T-helper 17 cell (primary cell): Measurements from ENCODE around the gene TMEM69. TPM values are rescaled to one million over a fixed set of nuclear protein-coding genes. Genes with fewer than 3 reads are reported as not detected.
"Not testable (repeated sequence)": the region's sequence is repeated elsewhere in the genome, so short reads cannot be mapped to it uniquely, and the experiment has no call there.

ENCODE experiments used
- ATAC-seq: fragments of 150-1000 bp; cut with Tn5 transposase; 2 replicates; pipeline ENCODE4 v1.10.0; 2021; ENCODE audit warnings: mild to moderate bottlenecking, moderate library complexity
- DNase-seq, 3 donors: peaks; one replicate each; pipeline versions ENCODE4 v3.0.0 to v3.0.0-alpha.2; 2020 to 2021
- H3K9me3 ChIP-seq: one replicate; pipeline ENCODE4 v1.7.0; 2013; ENCODE audit warnings: low read length, mild to moderate bottlenecking; ENCODE audit not compliant: control insufficient read depth, poor library complexity, severe bottlenecking
- H3K27ac Mint-ChIP-seq: one replicate; pipeline ENCODE4 v1.8.0; 2022; ENCODE audit warnings: mild to moderate bottlenecking, moderate library complexity, mixed read lengths
- H3K27me3 Mint-ChIP-seq: one replicate; pipeline ENCODE4 v1.8.0; 2022; ENCODE audit warnings: mixed read lengths
- H3K36me3 Mint-ChIP-seq: one replicate; pipeline ENCODE4 v1.8.0; 2022; ENCODE audit warnings: low read depth, mixed read lengths
- H3K4me1 Mint-ChIP-seq: one replicate; pipeline ENCODE4 v1.8.0; 2022; ENCODE audit warnings: mild to moderate bottlenecking, mixed read lengths
- H3K4me3 Mint-ChIP-seq: one replicate; pipeline ENCODE4 v1.8.0; 2022; ENCODE audit warnings: mild to moderate bottlenecking, moderate library complexity, mixed read lengths
- total RNA-seq, 4 donors: library from RNA in 2 of 4; stranded (reverse) in 2 of 4; gene quantifications; one replicate each; pipeline ENCODE4 v1.2.3 and lab custom pipeline; 2022 to 2026

The TMEM69 gene
- total RNA-seq, 2 donors from 2014 or later: 11.9 to 13.2 TPM

GRCh38 chr1:45667321-45668111 lies 20.5 kb upstream of the TMEM69 start:
- DNase-seq (no peak), ATAC-seq (no peak)
- peaks cover 37% of the 10 kb centered on the region for H3K4me1 Mint-ChIP-seq
- peak overlapping the region; percentile 74 for H3K27ac Mint-ChIP-seq
- H3K4me3 Mint-ChIP-seq: no peak overlapping the region
- H3K36me3 Mint-ChIP-seq: no peaks in the 10 kb centered on the region
- no peaks in the 10 kb centered on the region for H3K9me3 ChIP-seq
- H3K27me3 Mint-ChIP-seq: no peaks in the 10 kb centered on the region

- H3K27me3 Mint-ChIP-seq: no peaks in the 10 kb centered on the region
- DNase-seq (no peak), ATAC-seq (no peak)
- no peak overlapping the region for H3K4me3 Mint-ChIP-seq
- no peaks in the 10 kb centered on the region for H3K36me3 Mint-ChIP-seq
- peaks cover 40% of the 10 kb centered on the region for H3K4me1 Mint-ChIP-seq
- no peak overlapping the region for H3K27ac Mint-ChIP-seq
- no peaks in the 10 kb centered on the region for H3K9me3 ChIP-seq
These were observed 19.5 kb upstream of the TMEM69 start for GRCh38 chr1:45668526-45668925.

DNA sequence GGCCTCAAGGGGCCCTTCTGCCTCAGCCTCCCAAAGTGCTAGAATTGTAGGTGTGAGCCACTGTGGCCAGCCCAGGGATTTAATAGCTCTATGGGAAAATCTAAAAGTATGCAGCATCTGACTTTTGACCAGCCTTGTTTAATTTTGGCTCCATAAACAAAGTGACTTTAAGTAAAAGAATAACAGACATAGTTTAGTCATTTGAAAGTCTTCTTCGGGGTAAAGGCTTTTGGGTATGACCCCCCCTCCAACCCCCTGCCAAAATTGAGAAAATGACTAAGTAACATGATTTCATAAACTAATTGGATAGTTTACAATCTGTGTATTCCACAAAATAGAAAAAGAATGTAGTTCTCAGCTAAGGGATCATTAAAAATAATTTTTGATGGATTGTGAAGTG lies 18.6 kb upstream of the TMEM69 start:
- H3K27me3 Mint-ChIP-seq: no peaks in the 10 kb centered on the region
- peak overlapping the region; percentile 4 for H3K27ac Mint-ChIP-seq
- H3K4me1 Mint-ChIP-seq: peaks cover 44% of the 10 kb centered on the region

GRCh38 chr1:45669859-45670655 lies 17.9 kb upstream of the TMEM69 start:
- H3K4me1 Mint-ChIP-seq: peaks cover 49% of the 10 kb centered on the region
- H3K36me3 Mint-ChIP-seq: peaks cover 2% of the 10 kb centered on the region
- no peak overlapping the region for H3K4me3 Mint-ChIP-seq
- DNase-seq (no peak), ATAC-seq (no peak)
- no peaks in the 10 kb centered on the region for H3K27me3 Mint-ChIP-seq
- H3K27ac Mint-ChIP-seq: peak overlapping the region; percentile 14
- H3K9me3 ChIP-seq: no peaks in the 10 kb centered on the region

More for the DNA sequence above, 18.6 kb upstream of the TMEM69 start:
- DNase-seq (no peak), ATAC-seq (no peak)
- no peaks in the 10 kb centered on the region for H3K9me3 ChIP-seq
- Mint-ChIP-seq H3K4me3 (no peak overlapping the region), H3K36me3 (no peaks in the 10 kb centered on the region)

- H3K27ac Mint-ChIP-seq: peak overlapping the region; percentile 22
- peaks cover 54% of the 10 kb centered on the region for H3K4me1 Mint-ChIP-seq
- ATAC-seq: no peak
These were observed 14.0 kb upstream of the TMEM69 start for GRCh38 chr1:45673956-45674355.

GRCh38 chr1:45674478-45674877 lies 13.5 kb upstream of the TMEM69 start:
- Mint-ChIP-seq H3K4me1 (peaks cover 58% of the 10 kb centered on the region), H3K27ac (peak overlapping the region; percentile 60), H3K27me3 (no peaks in the 10 kb centered on the region), H3K4me3 (no peak overlapping the region), H3K36me3 (peaks cover 2% of the 10 kb centered on the region)
- ATAC-seq (no peak), DNase-seq (no peak)
- no peaks in the 10 kb centered on the region for H3K9me3 ChIP-seq

More at GRCh38 chr1:45673956-45674355, 14.0 kb upstream of the TMEM69 start:
- no peak overlapping the region for H3K4me3 Mint-ChIP-seq
- no peaks in the 10 kb centered on the region for H3K27me3 Mint-ChIP-seq
- no peaks in the 10 kb centered on the region for H3K9me3 ChIP-seq
- no peak for DNase-seq
- peaks cover 2% of the 10 kb centered on the region for H3K36me3 Mint-ChIP-seq

GRCh38 chr1:45676553-45676952 lies 11.4 kb upstream of the TMEM69 start:
- not testable (repeated sequence) for H3K36me3 Mint-ChIP-seq, H3K27me3 Mint-ChIP-seq, DNase-seq, ATAC-seq, H3K9me3 ChIP-seq
- Mint-ChIP-seq H3K27ac (peak overlapping the region; percentile 65), H3K4me1 (peaks cover 60% of the 10 kb centered on the region), H3K4me3 (peak overlapping the region; percentile 33)

GRCh38 chr1:45677751-45678245 lies 10.2 kb upstream of the TMEM69 start:
- no peak for ATAC-seq
- H3K9me3 ChIP-seq: no peaks in the 10 kb centered on the region
- peaks cover 59% of the 10 kb centered on the region for H3K4me1 Mint-ChIP-seq
- no peak for DNase-seq
- H3K27ac Mint-ChIP-seq: peak overlapping the region; percentile 65
- H3K36me3 Mint-ChIP-seq: peaks cover 2% of the 10 kb centered on the region
- no peaks in the 10 kb centered on the region for H3K27me3 Mint-ChIP-seq
- H3K4me3 Mint-ChIP-seq: peak overlapping the region; percentile 28

DNA sequence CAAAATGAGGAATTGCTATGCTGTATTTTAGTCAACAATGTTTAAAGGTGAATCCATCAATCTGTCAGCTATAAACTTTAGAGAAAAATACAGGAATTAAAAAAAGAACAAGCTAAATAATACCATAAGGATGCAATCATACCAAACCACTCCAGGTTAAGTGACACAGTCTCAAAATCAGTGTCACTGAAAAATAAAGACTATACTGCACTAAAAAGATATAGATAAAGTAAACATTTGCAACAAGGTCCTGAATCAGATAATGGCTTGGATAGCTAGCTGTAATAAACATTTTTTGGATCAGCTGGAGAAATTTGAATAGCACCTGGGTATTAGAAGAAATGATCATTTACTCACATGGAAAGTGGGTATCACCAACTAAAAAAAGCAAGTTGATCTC lies 9.5 kb upstream of the TMEM69 start:
- peak overlapping the region; percentile 49 for H3K4me3 Mint-ChIP-seq
- H3K27ac Mint-ChIP-seq: peak overlapping the region; percentile 9
- H3K9me3 ChIP-seq: no peaks in the 10 kb centered on the region
- ATAC-seq (no peak), DNase-seq (no peak)
- no peaks in the 10 kb centered on the region for H3K27me3 Mint-ChIP-seq
- peaks cover 2% of the 10 kb centered on the region for H3K36me3 Mint-ChIP-seq
- peaks cover 55% of the 10 kb centered on the region for H3K4me1 Mint-ChIP-seq

- no peaks in the 10 kb centered on the region for H3K9me3 ChIP-seq
- H3K27ac Mint-ChIP-seq: peak overlapping the region; percentile 9
- no peak for DNase-seq
- peak overlapping the region; percentile 49 for H3K4me3 Mint-ChIP-seq
- peaks cover 52% of the 10 kb centered on the region for H3K4me1 Mint-ChIP-seq
- no peak for ATAC-seq
- peaks cover 2% of the 10 kb centered on the region for H3K36me3 Mint-ChIP-seq
- H3K27me3 Mint-ChIP-seq: no peaks in the 10 kb centered on the region
These were observed 8.9 kb upstream of the TMEM69 start for GRCh38 chr1:45679123-45679522.

GRCh38 chr1:45682942-45683341 lies 5.0 kb upstream of the TMEM69 start:
- no peaks in the 10 kb centered on the region for H3K27me3 Mint-ChIP-seq
- peaks cover 48% of the 10 kb centered on the region for H3K4me1 Mint-ChIP-seq
- H3K27ac Mint-ChIP-seq: no peak overlapping the region
- ATAC-seq: no peak
- DNase-seq: no peak
- peaks cover 4% of the 10 kb centered on the region for H3K36me3 Mint-ChIP-seq
- no peaks in the 10 kb centered on the region for H3K9me3 ChIP-seq
- no peak overlapping the region for H3K4me3 Mint-ChIP-seq

- no peaks in the 10 kb centered on the region for H3K27me3 Mint-ChIP-seq
- peaks cover 40% of the 10 kb centered on the region for H3K4me1 Mint-ChIP-seq
- ATAC-seq: no peak
- H3K36me3 Mint-ChIP-seq: peaks cover 4% of the 10 kb centered on the region
- no peaks in the 10 kb centered on the region for H3K9me3 ChIP-seq
- DNase-seq: no peak
- peak overlapping the region; percentile 70 for H3K4me3 Mint-ChIP-seq
- H3K27ac Mint-ChIP-seq: peak overlapping the region; percentile 32
These were observed 3.6 kb upstream of the TMEM69 start for GRCh38 chr1:45684402-45684801.

GRCh38 chr1:45685308-45686014 lies 2.5 kb upstream of the TMEM69 start:
- no peak for ATAC-seq
- peaks cover 38% of the 10 kb centered on the region for H3K4me1 Mint-ChIP-seq
- H3K9me3 ChIP-seq: no peaks in the 10 kb centered on the region
- DNase-seq: no peak
- H3K4me3 Mint-ChIP-seq: peak overlapping the region; percentile 99
- H3K27me3 Mint-ChIP-seq: no peaks in the 10 kb centered on the region
- peak overlapping the region; percentile 98 for H3K27ac Mint-ChIP-seq
- H3K36me3 Mint-ChIP-seq: peaks cover 4% of the 10 kb centered on the region
